ENCODE measurements around the gene IQCN. TPM values are rescaled to one million over a fixed set of nuclear protein-coding genes. Genes with fewer than 3 reads are reported as not detected.
A peak's percentile ranks its signal among the peaks of the same experiment; 100 is the strongest.

The IQCN gene
- total and polyA plus RNA-seq, 10 donors = 1.4 to 17.1 (median 8.5) TPM

- intact Hi-C loops (cut with DNase I; ENCODE audit: low total_unique reads) = no loop called here
- WGBS, 5 donors = 63 to 91% (median 79%) methylated on average over 6 of the region's 6 CpGs
- Histone ChIP-seq H3K4me1 (peaks cover 16 to 39% (median 29%) of the 10 kb centered on the region in 6 donors), H3K9me3 (no peaks in the 10 kb centered on the region), H3K36me3 (peaks cover 0 to 63% (median 22%) of the 10 kb centered on the region in 6 donors), H3K4me3 (no peak overlapping the region), H3K27me3 (replicated peaks in 1 of 7) (no peaks in the 10 kb centered on the region), H3K27ac (no peak overlapping the region)
- DNase-seq = no peak
- peak in 1 of 3 donors; percentile 30 for TF ChIP-seq POLR2AphosphoS5 (IDR thresholded peaks at IDR 0.05)
- TF ChIP-seq, protein P1, sequence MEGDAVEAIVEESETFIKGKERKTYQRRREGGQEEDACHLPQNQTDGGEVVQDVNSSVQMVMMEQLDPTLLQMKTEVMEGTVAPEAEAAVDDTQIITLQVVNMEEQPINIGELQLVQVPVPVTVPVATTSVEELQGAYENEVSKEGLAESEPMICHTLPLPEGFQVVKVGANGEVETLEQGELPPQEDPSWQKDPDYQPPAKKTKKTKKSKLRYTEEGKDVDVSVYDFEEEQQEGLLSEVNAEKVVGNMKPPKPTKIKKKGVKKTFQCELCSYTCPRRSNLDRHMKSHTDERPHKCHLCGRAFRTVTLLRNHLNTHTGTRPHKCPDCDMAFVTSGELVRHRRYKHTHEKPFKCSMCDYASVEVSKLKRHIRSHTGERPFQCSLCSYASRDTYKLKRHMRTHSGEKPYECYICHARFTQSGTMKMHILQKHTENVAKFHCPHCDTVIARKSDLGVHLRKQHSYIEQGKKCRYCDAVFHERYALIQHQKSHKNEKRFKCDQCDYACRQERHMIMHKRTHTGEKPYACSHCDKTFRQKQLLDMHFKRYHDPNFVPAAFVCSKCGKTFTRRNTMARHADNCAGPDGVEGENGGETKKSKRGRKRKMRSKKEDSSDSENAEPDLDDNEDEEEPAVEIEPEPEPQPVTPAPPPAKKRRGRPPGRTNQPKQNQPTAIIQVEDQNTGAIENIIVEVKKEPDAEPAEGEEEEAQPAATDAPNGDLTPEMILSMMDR (IDR thresholded peaks at IDR 0.05 in 8 of 11, conservative IDR thresholded peaks at IDR 0.05 in 3 of 11) = no peak
Observed at GRCh38 chr19:18271433-18271841, 2.8 kb downstream of the IQCN start.

DNA sequence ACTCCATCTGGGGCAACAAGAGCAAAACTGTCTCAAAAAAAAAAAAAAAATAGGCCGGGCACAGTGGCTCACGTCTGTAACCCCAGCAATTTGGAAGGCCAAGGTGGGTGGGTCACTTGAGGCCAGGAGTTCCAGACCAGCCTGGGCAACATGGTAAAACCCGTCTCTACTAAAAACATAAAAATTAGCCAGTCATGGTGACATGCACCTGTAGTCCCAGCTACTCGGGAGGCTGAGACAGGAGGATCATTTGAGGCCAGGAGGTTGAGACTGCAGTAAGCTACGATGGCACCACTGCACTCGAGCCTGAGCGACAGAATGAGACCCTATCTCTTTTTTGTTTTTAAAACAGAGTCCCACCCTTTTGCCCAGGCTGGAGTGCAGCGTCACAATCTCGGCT lies 3.9 kb downstream of the IQCN start:
- TF ChIP-seq POLR2A (IDR thresholded peaks at IDR 0.05) = no peak
- TF ChIP-seq, protein P1 (IDR thresholded peaks at IDR 0.05 in 8 of 11, conservative IDR thresholded peaks at IDR 0.05 in 3 of 11) = no peak
- TF ChIP-seq POLR2AphosphoS5 (IDR thresholded peaks at IDR 0.05) = no peak
- H3K27me3 ChIP-seq (replicated peaks in 1 of 7) = no peaks in the 10 kb centered on the region
- H3K27ac ChIP-seq = no peak overlapping the region
- intact Hi-C loops (cut with DNase I; ENCODE audit: low total_unique reads) = no loop called here
- no peaks in the 10 kb centered on the region for H3K9me3 ChIP-seq
- DNase-seq = no peak
- WGBS, 5 donors = 82 to 92% (median 91%) methylated on average over 9 of the region's 9 CpGs
- peaks cover 0 to 63% (median 29%) of the 10 kb centered on the region in 6 donors for H3K36me3 ChIP-seq
- peaks cover 11 to 29% (median 19%) of the 10 kb centered on the region in 6 donors for H3K4me1 ChIP-seq
- no peak overlapping the region for H3K4me3 ChIP-seq

DNA sequence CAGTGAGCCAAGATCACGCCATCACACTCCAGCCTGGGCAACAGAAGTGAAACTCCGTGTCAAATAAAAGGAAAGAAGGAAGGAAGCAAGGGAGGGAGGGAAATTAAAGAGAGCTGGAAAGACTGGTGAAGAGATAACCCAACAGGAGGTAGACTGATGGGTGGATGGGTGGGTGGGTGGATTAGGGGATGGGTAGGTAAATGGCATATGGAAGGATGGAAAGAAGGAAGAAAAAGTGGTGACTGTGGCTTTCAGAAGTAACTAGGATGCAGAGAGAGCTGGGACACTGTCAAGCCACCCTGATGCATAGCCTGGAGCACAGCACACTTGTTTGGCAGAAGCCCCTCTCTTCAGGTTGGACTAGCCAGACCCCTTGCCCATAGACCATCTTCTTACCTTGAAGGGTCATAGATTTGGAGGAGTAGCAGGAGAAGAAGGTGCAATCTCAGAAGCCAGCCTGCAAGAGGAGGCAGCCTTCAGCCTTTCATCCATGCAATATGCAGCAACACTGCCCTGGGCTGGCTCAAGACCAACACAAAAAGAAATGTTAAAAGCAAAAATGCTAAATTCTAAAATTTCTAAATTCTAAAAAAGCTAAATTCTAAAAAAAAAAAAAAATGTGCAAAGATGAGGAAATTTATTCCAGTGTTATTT lies 5.1 kb downstream of the IQCN start:
- H3K4me3 ChIP-seq = no peak overlapping the region
- intact Hi-C loops (cut with DNase I; ENCODE audit: low total_unique reads) = no loop called here
- WGBS, 5 donors = 51 to 89% (median 60%) methylated on average over 2 of the region's 2 CpGs
- no peak for TF ChIP-seq POLR2A (IDR thresholded peaks at IDR 0.05)
- no peak for TF ChIP-seq POLR2AphosphoS5 (IDR thresholded peaks at IDR 0.05)
- TF ChIP-seq, protein P1 (IDR thresholded peaks at IDR 0.05 in 8 of 11, conservative IDR thresholded peaks at IDR 0.05 in 3 of 11) = no peak
- DNase-seq = no peak
- H3K27ac ChIP-seq = no peak overlapping the region
- peaks cover 0 to 29% (median 14%) of the 10 kb centered on the region in 6 donors for H3K4me1 ChIP-seq
- H3K9me3 ChIP-seq = no peaks in the 10 kb centered on the region
- no peaks in the 10 kb centered on the region for H3K27me3 ChIP-seq (replicated peaks in 1 of 7)
- H3K36me3 ChIP-seq = peaks cover 0 to 64% (median 38%) of the 10 kb centered on the region in 6 donors

DNA sequence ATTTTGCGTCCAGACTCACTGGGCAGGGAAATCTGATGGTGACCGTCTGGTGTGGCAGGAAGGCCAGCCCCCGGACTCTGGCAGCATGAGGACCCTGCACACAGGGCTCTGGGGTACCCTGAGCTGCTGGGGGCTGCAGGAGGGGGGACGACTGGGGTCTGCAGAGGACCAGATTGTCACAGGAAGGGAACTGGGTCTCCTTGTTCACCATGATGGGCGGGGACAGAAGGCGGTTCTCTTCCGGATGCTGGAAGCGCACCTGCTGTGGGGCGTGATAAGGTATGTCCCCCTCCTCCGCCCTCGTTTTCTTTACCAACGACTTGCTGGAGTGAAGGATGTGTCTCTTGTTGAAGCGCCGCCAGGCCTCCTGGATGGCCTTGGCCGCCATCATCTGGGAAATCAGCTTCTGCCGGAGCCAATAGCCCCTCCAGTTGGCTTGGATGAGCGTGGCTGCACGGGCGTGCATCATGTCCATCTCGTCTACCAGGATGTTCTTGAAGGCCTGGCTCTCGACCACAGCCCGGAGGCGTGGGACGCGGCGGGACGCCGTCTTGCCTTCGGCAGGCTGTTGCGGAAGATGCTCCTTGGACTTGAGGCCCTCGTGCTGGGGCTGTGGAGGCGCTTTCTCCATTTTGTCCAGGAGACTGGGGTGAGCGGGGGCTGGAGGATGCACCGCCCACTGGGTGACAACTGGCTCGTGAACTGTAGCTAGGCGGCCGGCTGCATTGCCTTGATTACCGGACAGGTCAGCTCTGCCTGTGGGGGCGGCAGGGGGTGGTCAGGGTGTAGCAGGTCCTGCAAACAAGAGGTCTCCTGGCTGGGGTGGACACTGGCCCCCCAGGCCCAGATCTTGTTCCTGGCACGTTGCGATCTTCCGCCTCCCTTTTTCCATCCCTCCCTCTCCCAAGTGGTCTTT lies 7.2 kb downstream of the IQCN start:
- 92 to 95% (median 93%) methylated on average over 38 to 42 of the region's 42 CpGs for WGBS, 5 donors
- Histone ChIP-seq H3K36me3 (peaks cover 0 to 74% (median 38%) of the 10 kb centered on the region in 6 donors), H3K4me3 (no peak overlapping the region), H3K4me1 (peaks cover 0 to 21% (median 6%) of the 10 kb centered on the region in 6 donors), H3K27me3 (replicated peaks in 1 of 7) (no peaks in the 10 kb centered on the region), H3K27ac (no peak overlapping the region), H3K9me3 (no peaks in the 10 kb centered on the region)
- intact Hi-C loops (cut with DNase I; ENCODE audit: low total_unique reads) = no loop called here
- peak in 2 of 3 donors; percentile 18 to 56 for TF ChIP-seq POLR2AphosphoS5 (IDR thresholded peaks at IDR 0.05)
- TF ChIP-seq, protein P1 (IDR thresholded peaks at IDR 0.05 in 8 of 11, conservative IDR thresholded peaks at IDR 0.05 in 3 of 11) = no peak
- no peak for TF ChIP-seq POLR2A (IDR thresholded peaks at IDR 0.05)
- DNase-seq = no peak

All from spleen (tissue), 11 donors.